GM18873 (cell line): ENCODE data around the gene CAMK1G.

Experiments
- ATAC-seq: cut with Tn5 transposase; IDR thresholded peaks from one replicate; pipeline ENCODE4 v1.9.1; 2021; ENCODE audit warnings: mild to moderate bottlenecking, moderate library complexity, moderate number of reproducible peaks; ENCODE audit not compliant: unreplicated experiment, low FRiP score

Gene CAMK1G

DNA sequence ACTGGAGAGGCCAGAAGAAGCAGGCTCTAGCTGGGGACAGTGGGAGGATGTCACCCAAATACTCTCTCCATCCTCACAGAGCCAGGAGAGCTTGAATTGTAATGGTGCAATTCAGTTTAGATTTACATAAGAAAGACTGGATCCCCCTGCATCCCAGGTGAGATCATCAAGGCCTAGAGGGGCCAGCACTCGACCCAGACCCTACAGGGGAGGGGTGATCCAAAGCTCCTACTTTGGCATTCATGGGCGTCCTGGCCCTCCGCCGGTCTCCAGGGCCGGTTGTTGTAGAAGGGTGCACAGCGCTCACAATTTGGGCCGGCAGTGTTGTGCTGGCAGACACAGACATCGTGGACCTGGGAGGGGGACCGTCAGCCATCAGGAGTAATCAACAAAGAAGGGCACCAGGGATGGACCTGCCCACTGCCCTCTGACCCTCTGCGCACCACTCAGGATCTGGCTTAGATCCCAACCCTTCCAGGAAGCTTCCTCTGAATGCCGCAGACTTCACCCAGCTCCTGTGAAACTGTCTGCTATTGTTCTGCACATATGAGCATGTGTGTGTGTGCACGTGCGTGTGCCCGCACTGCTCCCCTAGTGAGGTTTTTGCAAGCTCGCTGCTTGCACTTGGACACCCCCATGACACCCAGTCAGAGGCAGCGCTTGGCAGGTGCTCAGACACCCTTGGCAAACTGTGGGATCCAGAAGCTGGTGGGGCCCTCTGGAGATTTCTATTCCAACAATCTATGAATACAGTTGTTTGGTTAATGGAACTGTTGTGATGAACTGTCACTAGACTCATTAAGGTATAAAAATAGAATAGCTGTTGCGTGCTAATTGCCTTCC lies 47.1 kb downstream of the CAMK1G start:
- ATAC-seq, result no peak

DNA sequence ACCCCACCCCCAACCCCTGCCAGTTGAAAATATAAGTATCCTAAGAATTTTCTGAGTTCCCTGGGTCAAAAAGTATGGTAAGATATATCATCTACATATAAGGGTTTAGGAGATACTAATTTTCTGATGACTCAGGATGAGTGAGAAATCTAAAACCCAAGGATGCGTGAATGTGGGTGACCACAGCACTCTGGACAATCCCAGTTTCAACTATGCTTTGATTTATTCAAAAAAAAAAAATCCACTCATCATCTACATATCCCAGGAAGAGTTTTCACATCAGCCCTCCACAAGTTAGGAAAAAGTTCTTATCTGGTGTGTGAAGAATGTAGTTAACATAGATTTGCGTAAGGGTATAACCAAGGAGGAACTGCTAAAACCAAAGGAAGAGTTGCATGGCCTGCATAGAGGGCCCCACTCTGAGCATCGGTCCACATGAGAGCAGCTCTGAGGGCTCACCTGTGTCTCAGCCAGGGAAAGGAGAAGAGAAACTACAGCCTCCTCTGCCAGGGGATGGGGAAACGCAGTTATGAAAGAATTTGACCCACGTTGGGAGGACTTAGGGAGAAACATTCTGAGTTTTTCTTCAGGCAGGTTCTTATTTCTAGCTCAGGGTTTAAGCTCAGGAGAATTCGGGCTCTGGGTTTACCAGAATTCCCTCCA lies 50.0 kb downstream of the CAMK1G start:
- ATAC-seq, result no peak

DNA sequence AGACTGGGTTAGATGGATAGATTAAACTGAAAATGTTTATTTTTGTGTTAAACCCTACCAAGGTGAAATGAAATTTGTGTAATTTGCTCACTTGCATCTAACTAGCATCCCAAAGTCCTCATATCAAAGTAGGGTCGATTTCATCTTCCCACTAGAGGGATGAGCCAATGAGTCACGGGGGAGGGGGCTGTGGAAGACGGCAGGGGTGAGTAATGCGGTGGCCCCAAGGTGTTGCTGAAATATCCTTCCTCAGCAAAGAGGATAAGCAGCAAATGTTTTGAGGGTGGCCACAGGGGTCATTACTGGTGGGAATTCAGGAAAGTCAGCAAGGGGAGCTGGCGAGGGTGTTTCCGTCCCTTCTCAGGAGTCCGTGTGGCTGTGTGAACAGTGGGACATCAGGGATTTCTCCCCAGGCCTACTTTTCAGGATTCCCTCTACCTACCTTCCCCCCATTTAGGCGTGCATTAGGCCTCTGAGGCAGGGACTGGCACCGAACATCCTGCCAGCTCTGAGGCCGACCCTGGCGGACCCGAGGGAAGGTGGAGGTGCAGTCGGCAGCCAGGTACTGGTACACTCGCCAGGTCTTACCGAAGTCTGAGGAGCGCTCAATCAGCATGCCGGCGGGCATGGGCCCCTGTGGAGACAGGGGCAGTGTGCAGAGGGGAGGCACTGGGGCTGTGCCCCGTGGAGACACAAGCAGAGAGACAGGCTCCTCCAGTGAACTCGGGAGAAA lies 50.7 kb downstream of the CAMK1G start:
- no peak for ATAC-seq

DNA sequence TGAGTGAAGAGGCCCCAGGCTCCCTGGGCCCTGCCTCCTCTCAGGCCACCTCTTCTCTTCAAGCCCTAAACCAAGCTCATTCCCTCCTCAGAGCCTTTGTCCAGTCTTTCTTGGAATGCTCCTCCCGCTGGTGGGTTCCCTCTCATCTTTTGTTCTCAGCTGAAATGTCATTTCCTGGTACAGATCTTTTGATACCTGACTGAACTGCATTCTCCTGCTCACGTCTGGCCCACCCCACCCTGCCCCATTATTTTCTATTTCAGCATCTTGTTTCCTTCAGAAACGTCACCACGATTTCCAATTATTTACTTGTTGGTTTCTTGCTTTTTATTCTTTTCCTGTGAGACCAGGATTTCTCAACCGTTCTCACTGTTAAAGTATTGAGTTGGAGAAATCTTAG lies 52.3 kb downstream of the CAMK1G start:
- ATAC-seq, result no peak

DNA sequence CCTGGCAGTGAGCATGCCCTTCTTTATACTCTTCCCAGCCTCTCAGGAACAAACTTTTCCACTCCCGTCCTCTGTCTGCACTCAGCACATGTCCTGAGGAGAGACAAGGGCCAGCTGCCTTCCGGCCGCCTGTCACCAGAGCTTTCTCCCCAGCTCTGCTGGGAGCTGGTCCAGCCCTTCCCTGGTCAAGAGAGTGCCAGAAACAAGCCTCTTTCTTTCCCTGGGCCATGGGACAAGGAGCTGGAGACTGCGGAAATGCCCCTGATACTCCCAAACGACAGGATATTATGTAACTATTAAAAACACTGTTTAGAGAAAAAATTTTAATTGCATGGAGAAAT lies 58.3 kb downstream of the CAMK1G start:
- no peak for ATAC-seq

DNA sequence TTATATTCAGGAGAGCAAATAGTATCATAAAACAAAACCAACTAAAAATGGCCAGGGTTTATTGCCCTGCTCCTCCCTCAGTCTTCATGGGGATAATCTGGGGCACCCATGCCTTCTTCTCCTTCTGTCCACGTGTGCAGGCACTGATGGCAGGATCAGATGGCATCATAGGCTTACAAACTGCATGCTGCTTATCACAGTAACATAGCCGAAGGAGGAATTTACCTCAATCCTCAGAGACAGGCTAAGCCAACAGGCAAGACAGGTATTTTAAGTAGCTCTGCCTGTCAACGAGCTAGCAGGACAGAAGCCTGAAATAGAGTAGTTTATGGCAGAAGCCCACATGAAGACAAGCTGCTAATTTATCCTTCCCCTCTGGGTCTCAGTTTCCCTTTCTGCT lies 59.3 kb downstream of the CAMK1G start:
- ATAC-seq, result no peak

DNA sequence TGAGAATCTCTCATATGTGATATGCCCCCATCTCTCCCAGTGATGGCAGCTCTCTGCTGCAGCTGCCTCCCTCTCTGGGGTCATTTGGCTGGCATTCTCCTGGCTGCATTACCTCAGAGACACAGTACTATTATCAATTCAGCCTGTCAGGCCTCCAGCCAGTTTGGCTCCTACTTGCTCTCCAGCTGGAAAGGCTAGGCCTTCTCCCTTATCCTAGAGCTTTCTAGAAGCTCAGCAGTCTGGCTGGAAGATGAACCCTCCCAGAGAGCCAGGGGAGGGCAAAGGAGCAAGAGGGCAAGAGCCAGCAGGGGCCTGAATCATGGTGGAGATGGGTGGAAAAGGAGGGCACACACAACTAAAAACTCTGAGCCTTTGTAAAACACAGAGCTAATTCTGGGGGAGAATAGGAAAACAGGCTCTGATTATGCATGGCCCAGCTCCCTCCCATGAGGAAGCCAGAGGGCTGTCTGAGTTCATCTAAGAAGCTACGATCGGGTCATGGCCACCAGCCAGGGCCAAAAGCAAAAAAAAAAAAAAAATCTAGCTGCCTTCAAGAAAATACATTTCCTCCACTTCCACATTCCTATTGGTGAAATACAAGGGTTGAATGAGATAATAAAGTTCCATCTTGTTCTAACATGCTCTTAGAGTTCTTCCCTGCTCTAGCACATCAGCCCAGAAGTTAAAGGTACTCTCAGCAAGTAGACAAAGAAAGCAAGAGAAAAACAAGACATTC lies 59.9 kb downstream of the CAMK1G start:
- no peak for ATAC-seq

DNA sequence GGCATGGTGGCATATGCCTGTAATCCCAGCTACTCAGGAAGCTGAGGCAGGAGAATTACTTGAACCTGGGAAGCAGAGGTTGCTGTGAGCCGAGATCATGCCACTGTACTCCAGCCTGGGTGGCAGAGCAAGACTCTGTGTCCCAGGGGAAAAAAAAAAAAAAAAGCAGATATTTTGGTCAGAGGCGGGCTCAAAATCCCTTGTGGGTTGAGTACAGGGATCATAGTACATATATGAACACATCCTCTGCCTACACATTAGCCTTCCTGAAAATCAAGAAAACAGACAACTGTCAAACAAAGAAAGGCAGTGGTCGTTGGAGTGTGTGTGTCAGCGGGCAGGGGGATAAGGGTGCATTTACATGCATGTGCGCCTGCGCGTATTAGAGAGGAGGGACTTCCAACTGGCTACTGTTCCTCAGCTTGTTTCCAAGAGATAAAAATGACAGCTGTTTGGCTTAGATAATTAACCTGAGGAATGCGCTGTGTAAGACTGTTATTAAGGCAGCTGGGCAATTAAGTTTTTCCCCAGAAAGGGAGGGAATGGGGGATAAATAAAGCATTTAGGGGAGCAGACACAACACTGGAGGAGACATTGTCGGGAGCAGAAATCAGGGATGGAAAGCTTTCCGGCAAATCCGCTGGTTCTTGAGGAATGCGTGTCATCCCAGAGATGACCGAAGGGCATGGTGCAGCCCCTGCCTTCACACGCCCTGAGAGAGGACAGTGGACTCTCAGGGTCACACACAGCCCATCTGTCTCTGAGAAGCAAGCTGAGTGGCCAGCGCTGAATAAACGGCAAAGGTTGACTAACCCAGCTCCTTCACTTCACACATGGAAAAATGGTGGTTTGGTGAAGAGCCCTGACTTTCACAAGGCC lies 62.3 kb downstream of the CAMK1G start:
- ATAC-seq, result no peak

DNA sequence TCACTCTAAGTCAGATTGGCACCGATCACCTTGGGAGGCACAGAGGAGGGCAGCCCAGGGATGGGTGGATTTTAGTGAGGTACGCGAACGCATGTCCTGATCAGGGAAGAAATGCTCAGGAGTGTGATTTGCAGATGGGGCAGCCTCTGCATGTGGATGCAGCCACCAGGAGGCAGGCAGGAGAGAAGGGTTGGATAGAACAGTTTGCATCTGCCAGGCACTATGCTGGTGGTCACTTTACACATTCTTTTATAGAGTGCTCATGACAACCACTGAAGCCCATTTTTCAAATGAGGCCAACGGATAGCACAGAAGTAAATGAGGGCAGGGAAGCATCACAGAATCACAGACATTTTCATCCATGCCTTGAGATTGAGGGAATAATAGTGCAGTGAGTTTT lies 63.0 kb downstream of the CAMK1G start:
- no peak for ATAC-seq

DNA sequence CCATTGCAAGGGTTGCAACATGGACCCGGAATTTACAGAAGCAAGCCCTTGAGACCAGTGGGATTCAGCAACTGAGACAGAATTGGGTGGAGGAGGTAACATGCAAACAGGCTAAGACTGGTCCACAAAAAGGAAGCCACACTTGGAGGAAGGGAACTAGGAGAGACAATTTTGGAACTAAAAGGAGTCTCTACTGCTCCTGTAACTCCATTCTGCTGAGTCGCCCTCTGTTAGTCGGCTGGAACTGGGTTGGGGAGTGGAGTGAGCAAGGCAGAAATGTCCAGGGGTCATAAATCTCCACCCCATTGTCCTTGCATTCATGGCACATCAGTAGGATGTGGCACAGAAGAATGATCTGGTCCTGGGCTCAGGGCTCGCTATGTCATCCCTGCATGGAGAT lies 63.6 kb downstream of the CAMK1G start:
- ATAC-seq, result no peak

DNA sequence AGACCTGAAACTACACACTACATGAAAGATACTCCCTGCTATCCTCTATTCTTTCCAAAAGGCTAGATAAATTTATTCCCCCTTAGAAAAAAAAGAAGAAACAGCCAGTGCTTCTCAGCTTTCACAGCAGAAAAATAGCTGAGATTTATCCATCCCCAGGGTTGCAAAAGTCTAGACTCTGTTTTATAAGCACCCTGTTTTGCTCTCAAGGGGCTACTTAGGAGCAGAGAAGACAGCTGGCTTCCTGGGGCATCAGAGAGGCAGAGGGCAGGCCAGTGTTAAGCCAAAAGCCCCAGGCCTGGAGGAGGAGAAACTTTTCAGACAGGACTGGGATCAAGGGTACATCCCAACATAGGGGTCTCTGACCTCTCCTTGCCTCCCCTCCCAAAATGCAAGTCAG lies 64.8 kb downstream of the CAMK1G start:
- ATAC-seq, result no peak

DNA sequence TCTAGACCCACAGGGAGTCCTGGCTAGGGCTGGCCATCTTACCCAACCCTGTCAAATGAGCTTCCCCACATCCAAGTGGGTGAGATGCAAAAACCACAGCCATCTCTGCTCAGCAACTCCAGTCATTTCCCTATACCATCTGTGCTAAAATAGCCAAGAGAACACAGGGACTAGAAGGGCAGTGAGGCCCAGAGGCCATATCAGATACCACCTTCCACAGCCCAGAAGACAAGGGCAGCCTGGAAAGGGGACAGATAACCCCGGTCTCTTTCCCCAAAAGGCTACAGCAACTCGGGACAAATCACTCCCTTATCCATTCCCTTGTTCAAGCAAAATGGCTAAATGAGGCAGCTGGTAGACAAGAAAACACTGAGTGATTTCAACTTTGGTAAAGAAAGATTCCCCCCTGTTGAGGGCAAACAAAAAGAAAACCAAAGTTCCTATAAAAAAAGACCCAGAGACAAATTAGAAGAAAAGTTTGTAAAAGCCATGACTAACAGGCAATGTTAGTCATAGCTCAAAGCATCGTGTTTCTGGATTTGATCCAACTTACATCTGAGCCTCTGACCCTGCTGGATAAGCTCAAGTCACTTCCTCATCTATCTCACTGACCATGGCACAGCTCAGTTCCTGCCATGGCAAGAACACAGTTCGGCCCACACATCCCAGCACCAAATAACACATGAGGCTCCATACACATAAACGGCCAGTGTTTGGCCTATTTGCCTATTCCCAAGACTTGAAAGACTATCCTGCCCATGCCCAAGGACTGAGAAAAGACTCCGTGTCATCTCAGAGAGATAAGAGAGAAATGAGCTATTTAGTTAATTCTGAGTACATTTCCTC lies 65.6 kb downstream of the CAMK1G start:
- ATAC-seq, result no peak

DNA sequence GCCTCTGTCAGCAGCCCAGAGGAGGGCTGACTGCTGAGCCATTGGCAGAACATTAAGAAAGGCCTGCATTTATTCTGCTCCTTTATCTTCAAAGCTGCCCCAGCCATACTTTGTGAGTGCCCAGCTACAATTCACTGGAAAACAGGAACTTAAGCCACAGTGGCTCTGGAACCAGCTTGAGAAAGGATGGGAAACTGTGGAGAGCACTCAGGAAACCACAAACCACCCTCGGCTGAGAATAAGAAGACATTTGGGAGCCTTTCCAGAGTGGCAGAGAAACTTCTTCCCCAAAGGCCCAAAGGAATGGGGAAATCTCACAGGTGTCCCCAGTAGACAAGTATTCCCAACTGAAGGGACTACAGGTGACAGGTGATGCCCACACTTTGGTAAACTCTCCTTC lies 66.9 kb downstream of the CAMK1G start:
- no peak for ATAC-seq

DNA sequence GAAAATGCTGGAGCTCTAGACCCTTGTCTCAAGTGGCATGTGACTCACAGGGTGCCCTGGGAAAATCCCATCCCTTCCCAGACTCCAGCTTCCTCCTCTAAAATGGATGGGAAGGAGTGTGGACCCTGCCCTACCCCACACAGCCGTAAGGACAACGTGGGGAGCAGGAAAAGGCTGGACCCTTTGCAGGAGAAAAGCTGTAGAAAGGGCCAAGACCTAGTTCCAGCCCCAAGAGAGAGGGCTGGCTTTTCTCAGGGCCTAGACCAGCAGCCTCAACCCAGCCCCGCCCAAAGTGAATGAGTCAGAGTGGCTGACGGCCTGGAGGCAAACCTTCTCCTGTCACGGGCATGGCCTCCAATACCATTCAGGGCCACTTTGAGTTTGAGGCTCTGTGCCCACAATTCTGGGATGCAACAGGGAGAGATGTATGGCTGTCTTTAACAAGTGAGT lies 67.6 kb downstream of the CAMK1G start:
- no peak for ATAC-seq

DNA sequence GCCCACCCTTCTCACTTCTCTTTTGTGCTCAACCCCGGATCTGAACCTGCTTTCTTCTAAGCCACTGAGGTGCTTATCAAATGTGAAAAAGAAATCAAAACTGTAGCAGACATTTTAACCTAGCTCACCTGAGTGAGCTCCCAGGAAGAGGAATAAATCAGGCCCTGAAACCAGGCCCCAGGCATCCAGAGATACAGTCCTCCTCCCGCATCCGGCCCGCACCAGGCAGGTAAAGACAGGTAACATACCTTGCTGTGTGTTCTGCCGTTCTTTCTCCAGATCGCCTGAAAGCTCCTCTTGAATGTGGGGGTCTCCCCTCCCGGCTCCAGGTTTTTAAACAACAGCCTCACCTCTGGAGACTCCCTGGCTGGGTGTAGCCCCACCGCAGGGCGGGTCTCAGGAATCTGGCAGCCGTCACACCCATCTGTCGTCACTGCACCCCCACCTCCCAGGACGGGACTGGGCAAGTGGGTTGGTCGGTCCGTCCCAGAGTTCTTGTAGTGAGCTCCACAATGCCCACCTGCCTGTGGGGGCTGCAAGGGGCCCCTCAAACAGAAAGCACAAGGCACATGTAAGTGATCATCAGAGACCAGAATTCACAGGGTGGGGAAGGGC lies 68.7 kb downstream of the CAMK1G start, which contains the start of gene LAMB3:
LAMB3 (minus strand) TSS at position 305 of the 615 bp plus-strand sequence. CDS start 1,481 bp downstream, outside the sequence.
- no peak for ATAC-seq

DNA sequence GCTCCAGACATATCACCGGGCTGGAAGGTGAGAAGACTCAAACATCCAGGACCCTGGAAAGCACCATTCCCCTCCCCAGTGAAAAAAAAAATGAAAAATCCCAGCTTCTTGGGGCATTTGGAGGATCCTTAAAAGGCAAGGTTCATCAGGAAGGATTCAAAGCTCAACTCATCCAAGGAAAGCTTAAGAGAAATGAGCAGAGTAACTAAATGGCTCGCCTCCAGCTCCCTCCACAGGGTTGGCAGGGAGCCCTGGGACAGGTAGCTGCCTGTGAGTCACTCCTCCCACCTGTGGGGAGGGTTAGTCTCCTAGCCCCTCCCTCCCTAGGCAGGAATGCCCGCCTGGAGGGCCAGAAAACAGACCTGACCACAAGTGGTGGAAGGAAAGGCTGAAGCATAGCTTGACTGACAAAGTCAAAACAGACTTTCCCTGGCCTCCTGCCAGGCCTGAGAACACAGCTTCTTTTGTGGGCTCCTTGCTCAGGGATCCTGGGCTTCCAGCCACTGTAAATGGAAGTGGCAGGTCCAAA lies 69.4 kb downstream of the CAMK1G start:
- ATAC-seq, result no peak

DNA sequence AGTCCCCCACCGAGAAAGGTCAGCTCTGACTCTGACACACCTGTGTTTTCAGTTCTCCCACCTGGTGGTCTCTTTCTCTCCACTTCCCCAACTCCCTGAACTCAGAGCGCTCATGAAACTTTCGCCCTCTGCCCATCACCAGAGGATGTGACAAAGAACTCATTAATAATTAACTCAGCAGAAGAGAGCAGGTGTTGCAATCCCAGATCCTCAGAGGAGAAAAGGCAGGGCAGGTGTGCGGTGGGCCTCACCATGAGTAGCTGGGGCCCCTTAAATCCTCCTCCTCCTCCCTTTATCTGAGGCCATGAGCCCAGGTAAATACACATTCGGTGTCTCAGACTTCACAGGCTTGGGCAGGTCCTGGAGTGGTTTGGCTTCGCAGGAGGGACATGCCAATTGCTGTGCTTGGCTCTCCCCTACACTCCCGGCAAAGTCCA lies 70.4 kb downstream of the CAMK1G start:
- ATAC-seq, result peak; percentile 51
